T-helper 2 cell treated with Interferon-gamma antibody and Interleukin-4, amounts not matched to agents 100 ng/mL and 5 ng/mL, for 36 hours (primary cell): ENCODE measurements around the gene ERICH3. TPM values are rescaled to one million over a fixed set of nuclear protein-coding genes. Genes with fewer than 3 reads are reported as not detected.

Experiments
- intact Hi-C: fragments of 100-400 bp; cut with micrococcal nuclease; formaldehyde crosslinking; loops from one replicate; pipeline ENCODE4 v1.15.1; 2023
- total RNA-seq: library from RNA; stranded (reverse); gene quantifications from 2 replicates; pipeline ENCODE4 v1.2.3, GENCODE V29; 2022

Gene ERICH3
- total RNA-seq, 1 donor from 2014 or later = not detected

DNA sequence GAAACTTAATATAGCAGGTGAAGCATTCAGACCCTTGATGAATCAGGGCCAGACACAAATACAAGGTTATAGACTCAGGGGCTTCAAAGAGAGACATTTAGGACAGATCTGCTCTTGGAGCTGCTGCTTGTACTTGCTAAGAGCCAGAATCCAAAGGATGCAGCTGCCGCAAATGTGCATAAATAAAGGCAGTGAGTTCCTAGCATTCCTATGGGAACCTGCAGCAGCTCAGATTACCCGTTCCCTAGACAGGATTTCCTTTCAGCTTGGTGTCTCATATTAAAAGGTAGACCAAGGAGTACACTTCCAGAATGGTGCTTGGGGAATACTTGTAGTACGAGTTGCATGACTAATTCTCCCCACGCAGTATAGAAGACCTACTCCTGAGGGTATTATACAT, 151.4 kb downstream of the ERICH3 start:
- intact Hi-C loops = no loop called here

Other genes starting within 250 kb of the ERICH3 start
- gene LRRC53, start 161.2 kb downstream of the ERICH3 start, total RNA-seq = not detected in 2 replicates
- 22.5 and 27.4 TPM in 2 replicates for gene CRYZ, start 59.3 kb upstream of the ERICH3 start, total RNA-seq
- 24.5 and 25.0 TPM in 2 replicates for gene TYW3, start 59.4 kb upstream of the ERICH3 start, total RNA-seq